NT2/D1 (cell line): Measurements from ENCODE around the gene CD59.

Experiments used
- SUZ12 ChIP-seq: IDR thresholded peaks from 2 replicates; pipeline ENCODE4 v1.6.1; 2011; ENCODE audit not compliant: insufficient read length, insufficient read depth; ENCODE audit errors: extremely low read depth
- YY1 ChIP-seq: IDR thresholded peaks from 2 replicates; pipeline ENCODE4 v1.6.1; 2011; ENCODE audit not compliant: insufficient read length, insufficient read depth
- ZNF274 ChIP-seq: IDR thresholded peaks from 2 replicates; pipeline ENCODE4 v1.6.1; 2011; ENCODE audit warnings: mild to moderate bottlenecking, low read depth, low read length

DNA sequence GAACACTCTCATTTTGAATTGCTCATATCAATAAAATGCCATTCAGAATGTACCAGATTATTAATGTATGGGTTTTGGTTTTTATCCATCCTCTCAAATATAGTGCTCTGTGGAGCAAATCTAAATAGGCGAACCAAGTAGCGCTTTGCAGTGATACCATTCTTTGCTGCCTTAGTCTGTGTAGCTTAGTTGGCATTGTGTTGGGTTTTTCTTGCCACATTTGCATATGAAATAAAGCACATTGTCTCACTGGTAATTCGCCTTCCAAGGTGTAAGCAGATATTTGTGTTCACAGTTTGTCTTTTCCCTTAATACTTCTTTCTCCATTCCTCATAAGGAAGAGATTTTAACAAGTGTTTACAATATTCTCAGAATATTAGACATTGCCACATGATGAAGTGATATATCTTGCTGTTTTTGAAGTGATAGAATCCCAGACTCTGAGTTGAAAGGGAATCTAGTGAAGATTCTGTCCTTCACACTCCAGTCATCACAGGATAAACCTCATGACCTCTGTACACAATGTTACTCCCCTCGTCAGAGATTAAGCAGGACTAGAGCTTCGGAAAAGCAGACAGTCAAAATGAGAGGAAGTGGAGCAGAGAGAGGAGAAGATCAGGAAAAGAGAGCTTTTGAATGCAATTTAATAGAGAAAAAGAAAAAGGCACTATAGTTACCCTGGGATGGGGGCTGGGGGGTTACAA, 52.1 kb downstream of the CD59 start:
- no peak for TF ChIP-seq YY1
- TF ChIP-seq ZNF274: no peak
- TF ChIP-seq SUZ12: no peak
